HepG2 (cell line): ENCODE measurements around the gene SYT11. TPM values are rescaled to one million over a fixed set of nuclear protein-coding genes. Genes with fewer than 3 reads are reported as not detected.

ENCODE experiments used
- ARHGAP35 ChIP-seq: sonication (generic); formaldehyde crosslinking; IDR thresholded peaks from 2 replicates; pipeline ENCODE4 v1.9.0; 2022; ENCODE audit warnings: mild to moderate bottlenecking, inconsistent platforms, moderate library complexity, missing genetic modification reagents, borderline replicate concordance
- ATF3 ChIP-seq: sonication (generic); formaldehyde crosslinking; IDR thresholded peaks from 2 replicates; pipeline ENCODE4 v1.4.0; 2020; ENCODE audit warnings: missing genetic modification reagents
- BRCA1 ChIP-seq: sonication (generic); formaldehyde crosslinking; IDR thresholded peaks from 2 replicates; pipeline ENCODE4 v1.4.0; 2020; ENCODE audit warnings: missing genetic modification reagents
- CEBPG ChIP-seq: IDR thresholded peaks from 2 replicates; pipeline ENCODE4 v1.6.1; 2016
- ELF1 ChIP-seq: sonication (generic); formaldehyde crosslinking; IDR thresholded peaks from 2 replicates; pipeline ENCODE4 v1.4.0; 2020; ENCODE audit warnings: missing genetic modification reagents
- FOXA1 ChIP-seq, 2 experiments: fragments of 450-650 bp in 1 of 2; sonication (generic) in 1 of 2; formaldehyde crosslinking in 1 of 2; IDR thresholded peaks; 2 replicates each; pipeline versions ENCODE4 v1.4.0 to v1.6.1; 2016 to 2020; ENCODE audit warnings: missing genetic modification reagents in 1 of 2
- GATA4 ChIP-seq: sonication (generic); IDR thresholded peaks from 2 replicates; pipeline ENCODE4 v1.6.1; 2016; ENCODE audit warnings: antibody characterized with exemption, low read depth, borderline replicate concordance
- HINFP ChIP-seq: sonication (generic); formaldehyde crosslinking; IDR thresholded peaks from 2 replicates; pipeline ENCODE4 v1.4.0; 2020; ENCODE audit warnings: low read depth, mild to moderate bottlenecking, missing genetic modification reagents
- HNRNPL ChIP-seq: fragments of 200-400 bp; formaldehyde crosslinking; IDR thresholded peaks from 2 replicates; pipeline ENCODE4 v1.6.1; 2017; ENCODE audit warnings: mild to moderate bottlenecking, low read depth, low read length
- KDM5A ChIP-seq: fragments of 200-600 bp; sonication (generic); IDR thresholded peaks from 2 replicates; pipeline ENCODE4 v1.7.0; 2018; ENCODE audit warnings: antibody characterized with exemption, mild to moderate bottlenecking, low read length, borderline replicate concordance
- MATR3 ChIP-seq: sonication (generic); formaldehyde crosslinking; IDR thresholded peaks from 2 replicates; pipeline ENCODE4 v1.4.0; 2020; ENCODE audit warnings: missing genetic modification reagents
- NCOA1 ChIP-seq: sonication (generic); formaldehyde crosslinking; IDR thresholded peaks from 2 replicates; pipeline ENCODE4 v1.9.0; 2021; ENCODE audit warnings: missing genetic modification reagents
- NONO ChIP-seq, 2 experiments: fragments of 450-650 bp in 1 of 2; sonication (generic) in 1 of 2; formaldehyde crosslinking in 1 of 2; IDR thresholded peaks in 1 of 2; conservative IDR thresholded peaks in 1 of 2; 2 replicates each; pipeline versions ENCODE4 v1.6.1 to v1.8.0; 2017 to 2022; ENCODE audit warnings: mild to moderate bottlenecking in 1 of 2, missing genetic modification reagents in 1 of 2, moderate library complexity in 1 of 2
- PHF8 ChIP-seq: sonication (generic); formaldehyde crosslinking; IDR thresholded peaks from 2 replicates; pipeline ENCODE4 v1.5.0; 2020; ENCODE audit warnings: missing genetic modification reagents
- POLR2A ChIP-seq, 2 experiments: IDR thresholded peaks; 2 replicates each; pipeline ENCODE4 v1.6.1; 2011; ENCODE audit warnings: low read depth in 2 of 2, low read length in 2 of 2, mild to moderate bottlenecking in 1 of 2, moderate library complexity in 1 of 2; ENCODE audit not compliant: insufficient read depth in 1 of 2
- REL ChIP-seq: sonication (generic); formaldehyde crosslinking; conservative IDR thresholded peaks from 2 replicates; pipeline ENCODE4 v1.8.0; 2022; ENCODE audit warnings: mild to moderate bottlenecking, missing genetic modification reagents, moderate library complexity
- RFXAP ChIP-seq: sonication (generic); formaldehyde crosslinking; IDR thresholded peaks from 2 replicates; pipeline ENCODE4 v1.4.0; 2020; ENCODE audit warnings: missing genetic modification reagents, borderline replicate concordance
- SALL1 ChIP-seq: sonication (generic); formaldehyde crosslinking; IDR thresholded peaks from 2 replicates; pipeline ENCODE4 v1.8.0; 2022; ENCODE audit warnings: mild to moderate bottlenecking, missing genetic modification reagents
- SCMH1 ChIP-seq: sonication (generic); formaldehyde crosslinking; IDR thresholded peaks from 2 replicates; pipeline ENCODE4 v1.9.0; 2021; ENCODE audit warnings: missing genetic modification reagents, mild to moderate bottlenecking, borderline replicate concordance
- TBX2 ChIP-seq: sonication (generic); formaldehyde crosslinking; IDR thresholded peaks from 2 replicates; pipeline ENCODE4 v1.5.0; 2020; ENCODE audit warnings: missing genetic modification reagents, mild to moderate bottlenecking, borderline replicate concordance
- TCF12 ChIP-seq, 2 experiments: fragments of 450-650 bp in 1 of 2; sonication (generic) in 1 of 2; formaldehyde crosslinking in 1 of 2; IDR thresholded peaks; 2 replicates each; pipeline versions ENCODE4 v1.6.1 to v1.8.0; 2017 to 2022; ENCODE audit warnings: antibody characterized with exemption in 1 of 2, mild to moderate bottlenecking in 1 of 2, missing genetic modification reagents in 1 of 2, moderate library complexity in 1 of 2
- TIGD3 ChIP-seq: sonication (generic); formaldehyde crosslinking; IDR thresholded peaks from 2 replicates; pipeline ENCODE4 v1.5.1; 2020; ENCODE audit warnings: mild to moderate bottlenecking, missing genetic modification reagents, borderline replicate concordance
- ZBTB7B ChIP-seq: sonication (generic); formaldehyde crosslinking; IDR thresholded peaks from 2 replicates; pipeline ENCODE4 v1.4.0; 2020; ENCODE audit warnings: missing genetic modification reagents
- ZNF350 ChIP-seq: sonication (generic); formaldehyde crosslinking; IDR thresholded peaks from 2 replicates; pipeline ENCODE4 v1.4.0; 2020; ENCODE audit warnings: mild to moderate bottlenecking, low read depth, missing genetic modification reagents, borderline replicate concordance
- ZNF430 ChIP-seq: sonication (generic); formaldehyde crosslinking; IDR thresholded peaks from 2 replicates; pipeline ENCODE4 v1.9.0; 2021; ENCODE audit warnings: mild to moderate bottlenecking, missing genetic modification reagents
- ZNF572 ChIP-seq: sonication (generic); formaldehyde crosslinking; IDR thresholded peaks from 2 replicates; pipeline ENCODE4 v1.5.1; 2020; ENCODE audit warnings: mild to moderate bottlenecking, missing genetic modification reagents
- ZNF761 ChIP-seq: sonication (generic); formaldehyde crosslinking; conservative IDR thresholded peaks from 2 replicates; pipeline ENCODE4 v1.4.0; 2020; ENCODE audit warnings: mild to moderate bottlenecking, missing genetic modification reagents
- polyA plus RNA-seq, 8 experiments: library from polyadenylated mRNA; depleted of rRNA in 3 of 8; stranded (reverse) in 7 of 8; unstranded in 1 of 8; fragments of >200 nt; fragmentation: Illumina TruSeq in 4 of 8; extraction: Trizol in 4 of 8; gene quantifications; 2 replicates each; pipeline versions ENCODE4 v1.2.1 to v1.2.3, GENCODE V29; 2011 to 2016; ENCODE audit warnings: low read depth in 4 of 8, missing spikeins in 1 of 8, mixed read lengths in 1 of 8; ENCODE audit not compliant: insufficient read depth in 1 of 8
- total RNA-seq, 5 experiments: library from RNA; depleted of rRNA; stranded (reverse); fragments of >200 nt; fragmentation: Illumina TruSeq; extraction: Trizol; gene quantifications; 2 replicates each; pipeline ENCODE4 v1.2.3, GENCODE V29; 2016; ENCODE audit warnings: low read depth in 1 of 5

The SYT11 gene
- total and polyA plus RNA-seq, 2 of the 13 experiments (the other 11 are each of a cell fraction or from before 2014, with no cell fraction given) = 0.22 to 0.59 TPM

- TF ChIP-seq ZNF572 (CRISPR knock-in tag) (peak; percentile 93; the same call in 1 of the 2 replicates), KDM5A (peak; percentile 74), RFXAP (CRISPR knock-in tag) (peak; percentile 72), TBX2 (CRISPR knock-in tag) (peak; percentile 76), PHF8 (CRISPR knock-in tag) (peak; percentile 92), GATA4 (peak; percentile 53; the same call in 1 of the 2 replicates), ARHGAP35 (CRISPR knock-in tag) (0 out of 2 replicates have a peak, but pooled peaks have one; percentile 57), ZNF350 (CRISPR knock-in tag) (peak; percentile 66; the same call in 1 of the 2 replicates), ZNF761 (no peak), NONO (IDR thresholded peaks at IDR 0.05) (no peak), NONO (CRISPR knock-in tag; conservative IDR thresholded peaks at IDR 0.05) (peak; percentile 63), ZBTB7B (CRISPR knock-in tag) (peak; percentile 56; the same call in 1 of the 2 replicates), REL (CRISPR knock-in tag) (0 out of 2 replicates have a peak, but pooled peaks have one; percentile 19), TCF12 (IDR thresholded peaks at IDR 0.05) (no peak), TCF12 (CRISPR knock-in tag; IDR thresholded peaks at IDR 0.05) (no peak), FOXA1 (IDR thresholded peaks at IDR 0.05) (no peak), FOXA1 (CRISPR knock-in tag; IDR thresholded peaks at IDR 0.05) (peak; percentile 32; the same call in 1 of the 2 replicates), ELF1 (CRISPR knock-in tag) (peak; percentile 90), CEBPG (CRISPR knock-in tag) (peak; percentile 29; the same call in 1 of the 2 replicates), BRCA1 (no peak), NCOA1 (CRISPR knock-in tag) (no peak), HNRNPL (peak; percentile 78), ATF3 (CRISPR knock-in tag) (peak; percentile 12; the same call in 1 of the 2 replicates), HINFP (CRISPR knock-in tag) (no peak), POLR2A (IDR thresholded peaks at IDR 0.05; ENCODE audit: insufficient read depth in 1 of 2, low read depth in 2 of 2, low read length in 2 of 2) (peak; percentile 74 to 94), SALL1 (peak; percentile 90), ZNF430 (CRISPR knock-in tag) (0 out of 2 replicates have a peak, but pooled peaks have one; percentile 54), MATR3 (CRISPR knock-in tag) (no peak), TIGD3 (CRISPR knock-in tag) (peak; percentile 40; the same call in 1 of the 2 replicates), SCMH1 (no peak)
Measured at GRCh38 chr1:155856975-155857930, 2.1 kb upstream of the SYT11 start, which contains the start of gene GON4L (continued).
